NCI-H1092 (cell line): ENCODE measurements around the gene KRT73.

Experiments
- DNase-seq: peaks from one replicate; lab custom pipeline; 2025; lab: John Stamatoyannopoulos, UW

The KRT73 gene

GRCh38 chr12:52618216-52618615 lies at the start of gene KRT73:
Gene KRT73 (minus strand): TSS chr12:52618559. CDS start chr12:52618524, 35 bp downstream.
- DNase-seq, result no peak

DNA sequence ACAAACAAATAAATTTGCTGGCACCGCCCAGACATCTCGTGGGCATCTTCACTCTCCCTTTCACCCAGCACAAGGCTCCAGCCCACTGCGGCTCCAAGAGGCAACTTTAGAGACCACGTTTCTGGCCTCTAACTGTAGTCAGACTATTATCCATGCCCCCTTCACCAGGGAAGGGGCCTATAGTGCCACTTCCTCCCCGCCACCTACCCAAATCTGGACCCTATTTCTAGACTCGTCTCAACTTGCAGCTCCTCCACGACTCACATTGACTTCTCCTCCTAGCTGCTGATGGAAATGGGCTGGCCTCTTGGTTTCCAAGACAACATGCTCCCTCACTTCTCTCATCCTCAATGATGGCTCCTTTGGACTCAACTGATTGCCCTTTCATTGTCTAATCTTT lies 49.6 kb upstream of the KRT73 start:
- DNase-seq, result no peak

- no peak for DNase-seq
Measured at GRCh38 chr12:52667509-52667908, 49.1 kb upstream of the KRT73 start.

DNA sequence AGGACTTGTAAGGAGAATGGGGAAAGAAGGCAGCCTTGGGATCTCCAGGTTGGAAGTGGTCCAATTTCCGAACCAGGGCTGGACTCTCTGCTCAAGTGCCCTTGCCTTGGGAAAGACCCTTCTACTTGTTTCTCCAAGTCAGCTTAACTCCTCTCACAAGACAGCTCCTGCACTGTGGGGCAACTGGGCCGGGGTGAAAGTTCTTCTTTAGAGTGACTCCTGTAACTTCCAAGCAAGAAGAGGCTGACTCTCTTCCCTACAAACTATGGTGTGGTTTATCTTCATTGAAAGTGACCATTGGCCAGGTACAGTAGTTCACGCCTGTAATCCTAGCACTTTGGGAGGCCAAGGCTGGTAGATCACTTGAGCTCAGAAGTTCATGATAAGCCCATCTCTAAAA lies 48.1 kb upstream of the KRT73 start:
- no peak for DNase-seq

- no peak for DNase-seq
Measured at GRCh38 chr12:52663420-52663819, 45.1 kb upstream of the KRT73 start.

GRCh38 chr12:52662918-52663229 lies 44.5 kb upstream of the KRT73 start:
- no peak for DNase-seq

DNA sequence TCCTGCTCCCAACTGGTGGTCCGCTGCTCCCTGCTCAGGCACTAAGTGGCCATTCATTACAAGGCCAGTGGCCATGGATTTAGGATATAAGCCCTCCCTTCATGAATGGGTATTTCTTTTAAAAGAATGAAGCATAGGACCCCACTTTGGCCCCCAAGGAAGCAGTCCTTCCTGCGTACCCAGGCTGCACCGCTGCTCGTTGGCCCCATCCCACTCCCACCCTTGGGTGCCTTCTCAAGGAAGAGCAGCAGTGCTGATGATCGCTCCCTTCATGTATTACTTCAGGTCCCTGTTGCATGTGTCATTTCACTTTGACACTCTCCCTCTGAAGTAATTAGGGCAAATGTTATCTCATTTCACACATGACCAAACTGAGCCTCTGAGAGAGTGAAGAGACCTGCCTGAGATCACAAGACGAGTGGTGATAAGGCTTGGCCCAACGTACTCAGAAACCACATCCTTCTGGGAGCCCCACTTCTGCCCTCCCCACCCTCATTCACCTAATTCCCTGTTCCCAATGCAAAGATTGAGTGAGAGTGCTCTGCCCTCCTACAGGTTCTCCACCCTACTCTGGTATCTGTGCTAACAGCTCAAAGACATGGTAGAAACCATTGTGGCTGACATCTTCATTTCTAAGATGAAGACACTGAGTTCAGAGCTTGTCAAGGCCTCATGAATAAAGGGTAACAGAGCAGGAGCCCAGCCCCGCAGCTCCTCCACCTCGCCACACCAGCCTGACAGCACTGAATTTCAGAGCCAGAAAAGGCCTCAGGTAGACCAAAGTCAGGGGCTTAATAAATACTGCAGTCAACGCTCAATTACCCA lies 43.9 kb upstream of the KRT73 start:
- DNase-seq, result no peak

DNA sequence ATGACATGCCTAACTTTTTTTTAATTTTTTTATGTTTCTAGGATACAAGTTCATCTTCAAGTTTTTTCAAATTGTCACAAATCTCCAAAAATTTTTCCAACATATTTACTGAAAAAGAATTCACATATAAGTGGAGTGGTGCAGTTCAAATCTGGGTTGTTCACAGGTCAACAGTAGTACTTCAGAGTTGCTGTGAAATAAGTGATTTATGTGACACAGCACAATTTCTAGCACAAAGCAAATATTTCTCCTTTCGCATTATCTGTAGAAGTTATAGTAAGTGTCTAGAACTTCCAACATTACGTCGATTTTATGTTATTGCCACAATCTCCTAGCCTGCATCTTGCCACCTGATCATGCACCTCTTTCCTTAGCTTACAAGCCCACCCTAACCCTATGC lies 43.3 kb upstream of the KRT73 start:
- DNase-seq, result no peak

- no peak for DNase-seq
Measured at GRCh38 chr12:52660934-52661499, 42.7 kb upstream of the KRT73 start.

DNA sequence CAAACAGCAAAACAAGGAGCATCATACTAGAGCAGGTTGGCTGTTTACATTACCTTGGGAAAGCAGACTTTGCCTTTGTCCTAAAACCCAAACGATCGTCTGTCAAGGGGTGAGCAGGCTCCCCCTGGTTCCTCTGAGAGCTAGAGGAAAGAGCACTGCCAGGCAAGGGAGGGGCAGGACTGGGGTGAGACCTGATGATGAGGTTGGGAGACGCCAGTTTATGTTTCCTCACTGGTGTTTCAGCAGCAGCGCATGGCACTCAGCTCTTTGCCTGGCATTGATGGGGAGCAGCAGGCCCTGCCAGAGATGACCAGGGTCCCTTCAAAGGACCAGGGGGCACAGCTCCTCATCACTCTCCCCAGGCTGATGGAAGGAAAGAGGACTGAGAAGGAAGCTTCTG lies 41.6 kb upstream of the KRT73 start:
- no peak for DNase-seq

GRCh38 chr12:52659395-52659794 lies 41.0 kb upstream of the KRT73 start:
- DNase-seq, result no peak

- no peak for DNase-seq
Measured at GRCh38 chr12:52658196-52658595, 39.8 kb upstream of the KRT73 start.

DNA sequence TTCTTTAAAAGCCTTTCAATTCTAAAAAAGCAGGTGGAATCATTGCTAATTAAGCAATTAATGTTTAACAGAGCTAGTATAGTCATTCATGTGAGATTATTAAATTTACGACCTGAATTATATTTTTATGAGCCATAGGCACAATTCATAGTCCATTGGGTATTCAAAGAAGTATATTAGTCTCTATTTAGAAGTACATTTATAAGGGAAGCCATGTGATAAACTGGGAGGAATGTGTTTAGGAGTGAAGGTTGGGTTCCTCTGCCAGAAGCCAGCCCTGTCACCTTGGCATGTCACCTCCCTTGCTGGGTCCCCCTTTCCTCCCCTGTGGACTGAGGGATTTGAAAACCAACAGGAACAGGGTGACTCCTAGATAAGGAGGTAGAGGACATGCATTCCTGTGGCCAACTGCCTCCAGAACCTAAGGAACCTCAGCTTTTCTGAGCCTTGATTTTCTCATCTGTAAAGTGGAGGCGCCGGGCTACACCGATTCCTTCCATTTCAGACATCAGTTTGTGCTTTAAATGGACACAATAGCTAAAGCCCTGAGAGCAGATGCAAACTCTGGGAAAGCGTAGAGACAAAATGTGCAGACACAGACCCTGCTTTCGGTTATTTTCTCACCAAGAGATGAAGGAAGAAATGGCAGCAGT lies 39.0 kb upstream of the KRT73 start:
- no peak for DNase-seq

DNA sequence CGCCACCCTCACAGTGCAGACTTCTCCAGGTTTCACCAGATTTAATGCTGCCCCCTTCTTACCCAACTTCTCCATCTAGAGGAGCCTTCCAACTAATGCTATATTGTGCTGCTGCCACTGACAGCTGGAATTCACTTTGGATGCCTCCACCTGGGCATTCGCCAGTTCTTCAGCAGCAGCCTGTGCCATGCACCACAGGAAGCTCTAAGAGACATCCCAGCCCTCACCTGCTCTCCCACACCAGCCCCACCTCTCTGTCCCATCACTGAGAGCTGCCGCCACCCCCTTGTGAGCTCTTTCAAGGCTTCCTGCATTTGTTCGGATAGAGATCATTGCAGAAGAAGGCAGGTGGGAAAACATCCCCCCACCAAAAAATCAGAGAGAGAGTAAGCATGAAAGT lies 38.3 kb upstream of the KRT73 start:
- DNase-seq, result no peak

DNA sequence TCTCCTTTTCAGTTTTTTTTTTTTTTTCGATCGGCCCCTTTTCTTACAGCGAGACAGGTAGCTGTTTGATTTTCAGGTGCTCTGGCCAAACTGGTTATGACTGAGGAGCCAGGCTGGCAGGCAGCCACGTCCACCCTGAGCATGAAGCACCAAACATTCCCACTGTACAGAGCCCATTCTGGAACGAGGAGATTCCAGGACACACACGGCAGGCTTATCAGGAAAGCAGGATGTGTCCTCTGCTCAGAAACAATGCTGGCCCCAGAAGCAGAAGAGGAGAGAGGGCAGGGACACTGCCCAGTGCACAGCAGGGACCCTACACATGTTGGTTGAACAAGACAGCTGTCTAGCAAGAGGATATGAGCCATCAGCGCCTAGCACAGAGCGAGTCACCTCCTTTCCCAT lies 37.4 kb upstream of the KRT73 start:
- no peak for DNase-seq

- DNase-seq, result no peak
Measured at GRCh38 chr12:52655251-52655650, 36.9 kb upstream of the KRT73 start.

GRCh38 chr12:52651726-52652261 lies 33.4 kb upstream of the KRT73 start, which contains the start of gene KRT2:
Gene KRT2 (minus strand): TSS chr12:52652211. CDS start chr12:52652142, 69 bp downstream.
- DNase-seq, result no peak

- DNase-seq, result no peak
Measured at GRCh38 chr12:52650520-52651081, 32.2 kb upstream of the KRT73 start.

DNA sequence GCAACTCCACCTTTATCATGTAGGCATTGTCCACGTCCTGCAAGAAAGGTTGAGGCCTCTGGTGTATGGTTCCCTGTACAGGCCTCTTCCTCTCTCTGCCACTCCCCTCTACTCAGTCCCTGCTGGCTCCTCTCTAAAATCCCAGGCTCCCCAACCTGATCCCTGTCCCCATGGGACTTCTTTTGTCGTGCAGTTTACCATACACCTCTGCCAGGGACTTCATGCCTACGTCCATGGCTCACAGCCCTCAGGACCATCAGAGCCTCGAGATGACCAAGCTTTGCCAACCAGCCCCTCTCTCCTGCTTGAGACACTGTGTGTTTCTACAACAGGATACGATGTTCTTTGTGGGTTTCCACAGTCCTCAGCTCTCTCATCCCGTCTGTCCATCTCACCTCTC lies 30.7 kb upstream of the KRT73 start:
- no peak for DNase-seq

- DNase-seq, result no peak
Measured at GRCh38 chr12:52648012-52648550, 29.7 kb upstream of the KRT73 start.

DNA sequence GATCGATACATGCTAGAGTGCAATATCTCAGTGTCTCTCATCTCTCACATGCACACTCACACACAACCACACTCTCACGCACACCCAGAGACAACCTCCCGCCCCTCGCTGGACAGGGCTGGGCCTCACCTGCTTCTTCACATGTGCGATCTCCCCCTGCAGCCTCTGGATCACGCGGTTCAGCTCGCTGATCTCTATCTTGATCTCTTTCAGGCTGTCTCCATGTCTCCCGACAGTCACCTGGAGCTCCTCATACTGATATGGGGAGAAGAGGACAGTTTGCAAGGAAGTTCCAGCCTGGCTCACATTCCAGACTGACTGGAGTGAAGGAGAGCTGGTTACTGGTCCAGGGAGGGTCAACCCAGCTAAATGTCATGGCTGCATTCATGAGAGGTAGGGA lies 29.2 kb upstream of the KRT73 start:
- DNase-seq, result no peak

- no peak for DNase-seq
Measured at GRCh38 chr12:52646613-52647012, 28.3 kb upstream of the KRT73 start.

GRCh38 chr12:52645982-52646381 lies 27.6 kb upstream of the KRT73 start:
- no peak for DNase-seq
